ENCODE measurements around the gene PPP1R12B.
"Not testable (repeated sequence)": the region's sequence is repeated elsewhere in the genome, so short reads cannot be mapped to it uniquely, and the experiment has no call there.

PPP1R12B gene

DNA sequence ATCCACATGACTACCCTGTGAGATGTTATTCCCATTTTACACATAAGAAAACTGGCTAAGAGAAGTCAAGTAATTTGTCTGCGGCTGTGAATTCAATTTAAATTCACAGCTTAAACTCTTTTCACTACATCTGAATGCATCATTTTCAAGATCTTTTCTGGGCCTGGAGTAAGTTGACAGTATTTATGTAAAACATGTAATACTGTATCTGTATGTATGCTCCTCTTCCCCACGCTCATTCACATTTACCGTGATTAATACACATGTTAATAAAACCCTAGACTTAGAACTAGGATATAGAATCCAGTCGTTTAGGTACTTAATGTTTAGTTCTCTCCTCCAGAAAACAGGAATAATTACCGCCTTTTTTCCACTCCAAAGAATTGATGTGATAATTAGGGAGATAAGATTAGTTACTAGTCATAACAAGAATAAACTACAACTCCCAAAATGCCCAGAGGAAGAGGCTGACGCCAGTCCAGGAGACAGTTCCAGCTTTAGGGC, 442 bp upstream of the PPP1R12B start:
- DNase-seq = no peak

GRCh38 chr1:202349206-202349928, 868 bp downstream of the PPP1R12B start:
- peak in 1 of 2 experiments; percentile 28 for DNase-seq

DNA sequence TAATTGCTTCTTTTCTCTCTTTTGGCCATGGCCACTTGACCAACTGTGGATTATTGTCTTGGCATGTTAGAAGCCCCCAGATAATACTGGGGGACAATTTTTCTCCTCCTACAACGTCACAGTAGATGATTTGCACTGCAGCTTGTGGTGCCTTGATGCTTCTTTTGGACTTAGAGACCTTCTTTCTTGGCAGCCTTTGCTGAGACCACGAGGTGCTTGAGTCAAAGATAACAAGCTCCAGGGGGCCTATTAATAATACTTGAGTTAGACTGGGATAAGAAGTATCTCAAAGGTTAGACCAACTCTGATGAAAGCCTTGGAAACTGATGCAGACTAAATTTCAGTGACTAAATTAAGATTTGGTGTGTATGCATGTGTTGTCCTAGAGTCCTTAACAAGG, 3.2 kb downstream of the PPP1R12B start:
- DNase-seq = peak in 1 of 2 experiments; percentile 26

DNA sequence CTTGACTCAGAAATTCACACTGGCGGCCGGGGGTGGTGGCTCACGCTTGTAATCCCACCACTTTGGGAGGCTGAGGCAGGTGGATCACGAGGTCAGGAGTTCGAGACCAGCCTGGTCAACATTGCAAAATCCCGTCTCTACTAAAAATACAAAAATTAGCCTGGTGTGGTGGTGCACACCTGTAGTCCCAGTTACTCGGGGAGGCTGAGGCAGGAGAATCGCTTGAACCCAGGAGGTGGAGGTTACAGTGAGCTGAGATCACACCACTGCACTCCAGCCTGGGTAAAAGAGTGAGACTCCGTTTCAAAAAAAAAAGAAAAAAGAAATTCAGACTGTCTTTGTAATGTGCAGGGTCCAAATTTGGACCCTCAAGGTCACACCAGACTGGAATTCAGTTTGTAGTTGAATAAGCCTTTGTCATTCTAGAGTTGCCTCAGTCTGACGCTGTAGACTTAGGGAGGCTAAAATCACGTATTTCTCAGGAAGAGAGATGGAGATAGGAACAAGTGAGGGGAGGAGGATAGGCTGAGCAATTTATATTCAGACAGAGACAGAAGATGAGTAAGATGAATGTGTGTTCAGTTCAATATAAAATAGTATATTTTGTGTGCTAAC, 4.2 kb downstream of the PPP1R12B start:
- not testable (repeated sequence) for DNase-seq

GRCh38 chr1:202355944-202356553, 7.5 kb downstream of the PPP1R12B start:
- DNase-seq = no peak

- no peak for DNase-seq
Observed at GRCh38 chr1:202357506-202357905, 9.0 kb downstream of the PPP1R12B start.

- no peak for DNase-seq
Observed at GRCh38 chr1:202361224-202361623, 12.7 kb downstream of the PPP1R12B start.

- DNase-seq = no peak
Observed at GRCh38 chr1:202361701-202362100, 13.2 kb downstream of the PPP1R12B start.

DNA sequence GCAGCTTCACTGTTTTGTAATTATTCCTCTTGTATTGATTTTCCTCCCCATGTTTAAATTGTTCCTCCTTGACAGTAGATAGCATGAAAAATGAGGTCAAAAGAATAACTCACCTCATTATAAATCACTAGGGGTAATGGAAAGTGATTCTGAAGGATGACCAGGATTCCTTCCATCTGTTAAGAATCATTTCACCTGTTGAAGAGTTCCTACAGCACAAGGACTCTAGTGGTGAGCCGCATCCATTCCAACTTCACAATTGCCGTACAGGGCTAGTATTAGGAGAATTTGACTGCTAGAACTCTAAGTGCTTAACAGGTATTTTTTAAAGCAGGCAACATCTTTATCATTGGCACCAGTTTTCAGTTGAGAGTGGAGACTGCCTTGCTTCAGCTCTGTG, 13.7 kb downstream of the PPP1R12B start:
- DNase-seq = no peak

DNA sequence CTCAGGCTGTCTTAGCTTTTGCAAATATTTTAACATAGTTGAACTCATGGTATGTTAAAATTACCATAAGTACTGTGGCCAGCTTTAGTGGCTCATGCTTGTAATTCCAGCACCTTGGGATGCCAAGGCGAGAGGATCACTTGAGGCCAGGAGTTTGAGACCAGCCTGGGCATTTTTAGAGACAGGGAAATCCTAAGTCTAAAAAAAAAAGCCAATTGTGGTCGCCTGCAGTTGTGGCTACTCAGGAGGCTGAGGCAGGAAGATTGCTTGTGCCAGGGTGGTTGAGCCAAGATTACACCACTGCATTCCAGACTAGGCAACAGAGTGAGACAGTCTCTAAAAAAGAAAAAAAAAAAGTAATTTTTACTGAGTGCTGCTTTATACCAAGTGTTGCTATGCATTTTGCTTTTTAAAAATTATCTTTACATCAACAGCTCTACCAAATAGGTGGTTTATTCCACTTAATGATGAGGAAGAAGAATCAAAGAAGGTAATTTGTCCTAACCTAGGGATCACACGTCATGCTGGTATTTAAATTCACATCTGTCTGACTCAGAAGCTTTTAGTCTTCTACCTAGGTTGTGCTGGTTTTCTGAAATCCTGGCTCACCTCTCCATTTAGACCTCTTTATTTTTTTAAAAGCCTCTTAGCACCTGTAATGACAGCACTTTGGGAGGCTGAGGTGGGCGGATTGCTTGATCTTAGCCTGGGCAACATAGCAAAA, 16.8 kb downstream of the PPP1R12B start:
- DNase-seq = no peak

GRCh38 chr1:202367271-202367670, 18.8 kb downstream of the PPP1R12B start:
- DNase-seq = peak; percentile 30 to 78

DNA sequence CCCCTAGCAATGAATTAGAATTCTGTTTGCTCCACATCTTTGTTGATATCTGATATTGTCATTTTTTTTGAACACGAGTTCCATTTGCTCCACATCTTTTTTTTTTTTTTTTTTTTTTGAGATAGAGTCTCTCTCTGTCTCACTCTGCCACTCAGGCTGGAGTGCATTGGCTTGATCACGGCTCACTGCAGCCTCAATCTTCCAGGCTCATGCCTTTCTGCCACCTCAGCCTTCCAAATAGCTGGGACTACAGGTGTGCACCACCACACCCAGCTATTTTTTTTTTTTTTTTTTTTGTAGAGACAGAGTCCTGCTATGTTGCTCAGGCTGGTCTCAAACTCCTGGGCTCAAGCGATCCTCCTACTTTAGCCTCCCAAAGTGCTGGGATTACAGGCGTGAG, 22.4 kb downstream of the PPP1R12B start:
- DNase-seq = not testable (repeated sequence)

- no peak for DNase-seq
Observed at GRCh38 chr1:202374099-202374498, 25.6 kb downstream of the PPP1R12B start.

GRCh38 chr1:202375175-202375574, 26.7 kb downstream of the PPP1R12B start:
- not testable (repeated sequence) for DNase-seq

DNA sequence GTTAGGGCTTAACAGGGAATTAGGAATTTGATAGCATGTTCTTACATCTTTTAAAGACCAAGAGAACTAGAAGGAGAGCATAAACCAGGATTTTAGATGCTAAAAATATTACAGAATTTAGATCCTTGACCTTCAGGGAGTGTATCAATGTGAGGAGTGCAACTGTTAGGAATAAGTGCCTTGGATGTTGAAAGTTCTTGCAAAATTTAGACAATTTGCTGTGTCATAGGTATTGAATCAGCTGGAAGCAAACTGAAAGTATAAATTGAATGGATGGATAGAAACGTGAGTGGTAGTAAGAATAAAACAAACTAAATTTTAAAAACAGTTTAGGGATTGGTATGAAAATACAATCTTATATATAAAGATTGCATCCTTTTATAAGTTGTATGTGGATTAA, 27.7 kb downstream of the PPP1R12B start:
- no peak for DNase-seq

GRCh38 chr1:202379884-202380529, 31.5 kb downstream of the PPP1R12B start:
- not testable (repeated sequence) for DNase-seq

GRCh38 chr1:202380535-202380934, 32.0 kb downstream of the PPP1R12B start:
- DNase-seq = not testable (repeated sequence)

DNA sequence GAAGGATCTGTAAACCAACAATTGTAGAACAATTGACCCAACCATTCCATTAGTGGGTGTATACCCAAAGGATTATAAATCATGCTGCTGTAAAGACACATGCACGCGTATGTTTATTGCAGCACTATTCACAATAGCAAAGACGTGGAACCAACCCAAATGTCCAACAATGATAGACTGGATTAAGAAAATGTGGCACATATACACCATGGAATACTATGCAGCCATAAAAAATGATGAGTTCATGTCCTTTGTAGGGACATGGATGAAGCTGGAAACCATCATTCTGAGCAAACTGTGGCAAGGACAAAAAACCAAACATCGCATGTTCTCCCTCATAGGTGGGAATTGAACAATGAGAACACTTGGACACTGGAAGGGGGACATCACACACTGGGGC, 33.4 kb downstream of the PPP1R12B start:
- not testable (repeated sequence) for DNase-seq

- DNase-seq = not testable (repeated sequence)
Observed at GRCh38 chr1:202395831-202396230, 47.3 kb downstream of the PPP1R12B start.

DNA sequence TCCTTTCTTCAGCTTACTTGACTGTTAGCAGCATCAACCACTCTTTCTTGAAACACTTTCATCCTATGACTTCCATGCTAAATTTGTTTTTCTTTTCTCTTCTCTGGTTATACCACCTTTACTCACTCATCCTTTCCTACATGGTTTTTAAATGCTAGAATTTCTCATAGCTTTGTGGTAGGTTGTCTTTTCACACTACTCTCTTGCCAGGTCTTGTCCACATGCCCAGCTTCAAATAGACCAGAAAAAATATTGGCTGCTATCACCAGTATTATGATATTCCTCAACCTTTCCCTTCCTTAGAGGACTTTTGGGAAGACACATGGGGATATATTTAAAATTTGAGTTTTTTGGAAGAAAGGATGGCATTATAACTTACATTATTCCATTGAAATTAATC, 48.8 kb downstream of the PPP1R12B start:
- no peak for DNase-seq

GRCh38 chr1:202398439-202398838, 49.9 kb downstream of the PPP1R12B start:
- DNase-seq = not testable (repeated sequence)

- DNase-seq = peak in 1 of 2 experiments; percentile 3
Observed at GRCh38 chr1:202401771-202402170, 53.3 kb downstream of the PPP1R12B start.

- DNase-seq = not testable (repeated sequence)
Observed at GRCh38 chr1:202403381-202403780, 54.9 kb downstream of the PPP1R12B start.

All from NCI-H524 (cell line).